Spleen (tissue), 13 donors: ENCODE data around the gene SPATA19. TPM values are rescaled to one million over a fixed set of nuclear protein-coding genes. Genes with fewer than 3 reads are reported as not detected.

Source experiments
- DNase-seq: peaks from one replicate; pipeline ENCODE4 v3.0.0-alpha.2; 2020
- H3K27ac ChIP-seq, 8 donors: fragments of 200-600 bp; sonication (generic) in 7 of 8; 1 replicate in 4 of 8; 2 replicates in 4 of 8; pipeline versions ENCODE4 v1.5.0 to v1.8.0; 2016 to 2021; ENCODE audit warnings: inconsistent platforms in 4 of 8, mild to moderate bottlenecking in 4 of 8, moderate library complexity in 1 of 8
- H3K27me3 ChIP-seq, 7 donors: fragments of 200-600 bp; sonication (generic) in 6 of 7; replicated peaks in 1 of 7; 1 replicate in 4 of 7; 2 replicates in 3 of 7; pipeline versions ENCODE4 v1.5.0 to v1.8.0; 2016 to 2021; ENCODE audit warnings: inconsistent platforms in 3 of 7, mild to moderate bottlenecking in 1 of 7
- H3K36me3 ChIP-seq, 6 donors: fragments of 200-600 bp; sonication (generic) in 5 of 6; 1 replicate in 4 of 6; 2 replicates in 2 of 6; pipeline versions ENCODE4 v1.5.0 to v1.8.0; 2016 to 2021; ENCODE audit warnings: inconsistent platforms in 2 of 6
- H3K4me1 ChIP-seq, 6 donors: fragments of 200-600 bp; sonication (generic) in 5 of 6; 1 replicate in 3 of 6; 2 replicates in 3 of 6; pipeline versions ENCODE4 v1.5.0 to v1.8.0; 2016 to 2021; ENCODE audit warnings: inconsistent platforms in 3 of 6
- H3K4me3 ChIP-seq, 8 donors: fragments of 200-600 bp; sonication (generic) in 7 of 8; 1 replicate in 4 of 8; 2 replicates in 4 of 8; pipeline versions ENCODE4 v1.5.0 to v1.8.0; 2016 to 2021; ENCODE audit warnings: inconsistent platforms in 4 of 8, mild to moderate bottlenecking in 4 of 8, moderate library complexity in 2 of 8
- H3K9me3 ChIP-seq, 8 donors: fragments of 200-600 bp; sonication (generic) in 7 of 8; 1 replicate in 4 of 8; 2 replicates in 4 of 8; pipeline versions ENCODE4 v1.5.0 to v1.8.0; 2016 to 2021; ENCODE audit warnings: inconsistent platforms in 4 of 8
- CTCF ChIP-seq, 11 experiments: fragments of 200-600 bp in 7 of 11; fragments of 450-650 bp in 4 of 11; sonication (generic) in 4 of 11; IDR thresholded peaks in 8 of 11; conservative IDR thresholded peaks in 3 of 11; 1 replicate in 7 of 11; 2 replicates in 4 of 11; pipeline versions ENCODE4 v1.4.0 to v1.8.0; 2016 to 2021; ENCODE audit warnings: antibody characterized with exemption in 11 of 11, inconsistent platforms in 4 of 11, mild to moderate bottlenecking in 1 of 11
- POLR2A ChIP-seq, 3 donors: fragments of 450-650 bp; IDR thresholded peaks; one replicate each; pipeline ENCODE4 v1.5.1; 2017; ENCODE audit warnings: antibody characterized with exemption in 3 of 3, mild to moderate bottlenecking in 1 of 3
- POLR2AphosphoS5 ChIP-seq, 3 donors: sonication (generic); formaldehyde crosslinking; IDR thresholded peaks; one replicate each; pipeline ENCODE4 v1.5.1; 2017; ENCODE audit warnings: antibody characterized with exemption in 3 of 3
- WGBS, 5 donors: extraction: QIAGEN DNeasy Blood & Tissue Kit in 3 of 5; methylation state at CpG; one replicate each; pipeline versions ENCODE4 v1.1.5 to v1.1.7; 2013 to 2018; 5-methylcytosine and 5-hydroxymethylcytosine counted together
- intact Hi-C: fragments of 100-400 bp; cut with DNase I; formaldehyde crosslinking; loops from one replicate; pipeline ENCODE4 v1.15.0; 2023; ENCODE audit warnings: low total_unique reads
- long read RNA-seq, 2 donors: transcript quantifications; one replicate each; lab custom pipeline, GENCODE V29; 2026
- polyA plus RNA-seq, 3 donors: library from polyadenylated mRNA; stranded (reverse); fragments of 200-250 nt; gene quantifications; one replicate each; pipeline ENCODE4 v1.2.1, GENCODE V29; 2013
- total RNA-seq, 7 donors: library from RNA; depleted of rRNA in 3 of 7; stranded (reverse); fragments of >200 nt in 3 of 7; fragmentation: NEBNext Ultra II Directional in 4 of 7; extraction: Animal tissue kit (Norgen Biotek cat#: 25700) in 4 of 7; gene quantifications; one replicate each; pipeline versions ENCODE4 v1.1.0 to v1.2.1, GENCODE V29; 2016 to 2021
- donor health status: healthy with polysubstance abuse.
- donor health status: DM: no; HTN: no; CAD: no; lungs with moderate emphysema.
- donor health status: DM: no; HTN: no; CAD: no.
- donor health status: Bipolar disorder and iron deficiency.
- donor health status: healthy.
- donor health status: DM: no; HTN: no; CAD: no.
- donor health status: DM: yes; HTN: yes; CAD: no.

SPATA19 gene, protein sequence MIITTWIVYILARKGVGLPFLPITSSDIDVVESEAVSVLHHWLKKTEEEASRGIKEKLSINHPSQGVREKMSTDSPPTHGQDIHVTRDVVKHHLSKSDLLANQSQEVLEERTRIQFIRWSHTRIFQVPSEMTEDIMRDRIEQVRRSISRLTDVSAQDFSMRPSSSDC
- total RNA-seq: not detected
- polyA plus RNA-seq: under 1 TPM in 1 of 3 donors, not detected in 2; 0.15 TPM
- long read RNA-seq, donor 1: 0 reads
- long read RNA-seq, donor 2: 0 reads

DNA sequence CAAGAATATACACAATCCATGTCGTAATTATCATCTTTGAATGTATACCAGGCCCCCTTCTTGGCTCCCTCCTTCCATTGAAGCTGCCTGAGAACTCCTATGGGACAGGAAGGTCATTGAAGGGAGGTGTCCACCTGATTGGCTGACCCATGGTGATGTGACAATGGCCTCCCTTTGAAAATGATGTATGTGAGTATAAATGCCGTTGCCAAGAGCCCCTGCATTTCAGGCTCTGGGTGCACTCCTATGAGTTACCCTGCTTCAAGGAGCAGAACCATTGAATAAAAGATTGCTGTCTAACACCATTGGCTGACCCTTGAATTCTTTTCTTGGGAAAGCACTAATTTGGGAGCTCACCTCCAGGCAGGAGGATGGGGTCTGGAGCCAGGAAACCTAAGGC lies at the start of gene SPATA19:
Gene SPATA19 (minus strand): TSS at position 101 of the 400 bp plus-strand sequence. CDS start 67 bp downstream, at position 34.
- DNase-seq: no peak
- no peaks in the 10 kb centered on the region for H3K4me1 ChIP-seq
- no peak within 1 kb of the TSS for H3K27ac ChIP-seq
- no peak for TF ChIP-seq CTCF (IDR thresholded peaks at IDR 0.05 in 8 of 11, conservative IDR thresholded peaks at IDR 0.05 in 3 of 11)
- TF ChIP-seq POLR2A (IDR thresholded peaks at IDR 0.05): no peak
- TF ChIP-seq POLR2AphosphoS5 (IDR thresholded peaks at IDR 0.05): no peak
- H3K27me3 ChIP-seq: peaks cover 0 to 18% (median 0%) of the 10 kb centered on the region in 7 donors
- H3K9me3 ChIP-seq: peaks cover 0 to 10% (median 0%) of the 10 kb centered on the region in 8 donors
- WGBS, 5 donors: 54 to 73% (median 65%) methylated on average over 2 of the region's 2 CpGs
- intact Hi-C loops: no loop called here
- H3K36me3 ChIP-seq: no peaks in the 10 kb centered on the region
- no peak within 1 kb of the TSS for H3K4me3 ChIP-seq

DNA sequence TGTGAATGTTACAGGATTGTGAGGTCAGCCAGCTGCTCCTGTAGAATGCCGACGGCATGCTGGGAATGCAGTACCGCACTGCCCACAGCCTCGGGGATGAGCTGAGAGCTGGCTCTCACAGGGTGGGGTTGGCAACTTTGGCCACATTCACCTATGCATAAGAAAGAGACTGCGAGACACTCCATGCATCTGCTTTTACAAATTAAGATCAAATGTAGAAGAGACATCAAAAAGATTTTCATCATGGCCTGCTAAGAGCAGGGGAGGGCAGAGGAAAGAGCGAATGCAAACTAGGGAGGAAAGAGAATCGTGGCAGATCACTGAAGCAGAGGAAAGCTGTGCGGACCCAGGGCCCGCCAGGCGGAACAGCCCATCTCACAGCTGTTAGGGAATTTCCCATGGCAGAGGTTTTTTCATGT lies 49.8 kb upstream of the SPATA19 start:
- peaks cover 0 to 11% (median 0%) of the 10 kb centered on the region in 6 donors for H3K4me1 ChIP-seq
- no peaks in the 10 kb centered on the region for H3K9me3 ChIP-seq
- intact Hi-C loops: no loop called here
- H3K36me3 ChIP-seq: no peaks in the 10 kb centered on the region
- no peak overlapping the region for H3K4me3 ChIP-seq
- DNase-seq: no peak
- TF ChIP-seq POLR2A (IDR thresholded peaks at IDR 0.05) (no peak), POLR2AphosphoS5 (IDR thresholded peaks at IDR 0.05) (no peak), CTCF (IDR thresholded peaks at IDR 0.05 in 8 of 11, conservative IDR thresholded peaks at IDR 0.05 in 3 of 11) (no peak)
- no peak overlapping the region for H3K27ac ChIP-seq
- WGBS, 5 donors: 43 to 59% (median 50%) methylated on average over 10 of the region's 10 CpGs
- peaks cover 0 to 7% (median 0%) of the 10 kb centered on the region in 7 donors for H3K27me3 ChIP-seq

- intact Hi-C loops: no loop called here
- TF ChIP-seq POLR2AphosphoS5 (IDR thresholded peaks at IDR 0.05) (no peak), POLR2A (IDR thresholded peaks at IDR 0.05) (no peak)
Measured at GRCh38 chr11:133893381-133893780, 48.1 kb upstream of the SPATA19 start.

DNA sequence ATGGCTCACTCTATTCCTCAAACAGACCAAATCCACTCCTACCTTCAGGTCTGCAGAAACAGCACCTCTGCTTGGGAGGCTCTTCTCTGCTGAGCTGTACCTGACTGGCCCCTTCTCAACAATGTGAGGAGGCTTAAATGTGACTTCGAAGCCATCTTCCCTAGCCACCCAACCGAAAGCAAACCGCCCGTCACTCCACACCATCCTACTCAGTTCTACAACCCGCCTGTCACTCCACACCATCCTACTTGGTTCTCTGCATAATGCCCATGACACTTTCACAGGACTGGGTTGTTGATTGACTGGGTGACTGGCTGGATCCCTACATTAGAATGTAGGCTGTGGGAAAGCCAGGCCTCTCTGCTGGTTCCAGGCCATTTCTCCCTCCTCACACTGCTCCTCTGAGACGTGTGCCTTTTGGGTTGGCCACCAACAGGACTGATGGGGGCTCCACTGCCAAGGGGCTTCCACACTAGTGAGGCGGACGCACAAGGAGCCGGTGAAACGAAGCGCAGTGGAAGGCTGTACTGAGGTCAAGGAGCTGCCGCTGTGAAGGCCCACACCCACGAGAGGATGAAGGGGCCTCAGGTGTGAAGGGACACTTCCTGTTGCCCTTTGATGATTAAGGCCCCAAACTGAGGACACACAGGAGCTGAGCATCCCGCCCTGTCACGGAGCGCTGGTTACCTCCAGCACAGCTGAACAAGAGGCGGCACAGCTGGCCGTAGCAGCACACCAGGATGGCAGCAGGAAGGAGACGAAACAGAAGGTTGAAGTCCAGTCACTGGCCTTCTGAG lies 47.5 kb upstream of the SPATA19 start:
- TF ChIP-seq CTCF (IDR thresholded peaks at IDR 0.05 in 8 of 11, conservative IDR thresholded peaks at IDR 0.05 in 3 of 11) (no peak), POLR2AphosphoS5 (IDR thresholded peaks at IDR 0.05) (no peak), POLR2A (IDR thresholded peaks at IDR 0.05) (no peak)
- 81 to 91% (median 86%) methylated on average over 16 to 19 of the region's 19 CpGs for WGBS, 5 donors
- H3K4me1 ChIP-seq: peaks cover 0 to 11% (median 0%) of the 10 kb centered on the region in 6 donors
- no peaks in the 10 kb centered on the region for H3K9me3 ChIP-seq
- H3K4me3 ChIP-seq: no peak overlapping the region
- no peaks in the 10 kb centered on the region for H3K36me3 ChIP-seq
- no peak for DNase-seq
- intact Hi-C loops: no loop called here
- peaks cover 0 to 8% (median 0%) of the 10 kb centered on the region in 7 donors for H3K27me3 ChIP-seq
- H3K27ac ChIP-seq: no peak overlapping the region

More at GRCh38 chr11:133893381-133893780, 48.1 kb upstream of the SPATA19 start:
- H3K36me3 ChIP-seq: no peaks in the 10 kb centered on the region
- DNase-seq: no peak
- no peak overlapping the region for H3K4me3 ChIP-seq
- 72 to 81% (median 78%) methylated on average over 13 to 14 of the region's 14 CpGs for WGBS, 5 donors
- H3K27ac ChIP-seq: no peak overlapping the region
- peaks cover 0 to 8% (median 0%) of the 10 kb centered on the region in 7 donors for H3K27me3 ChIP-seq
- peaks cover 0 to 11% (median 0%) of the 10 kb centered on the region in 6 donors for H3K4me1 ChIP-seq
- no peaks in the 10 kb centered on the region for H3K9me3 ChIP-seq
